Measurements from ENCODE around the gene TMEM95. TPM values are rescaled to one million over a fixed set of nuclear protein-coding genes. Genes with fewer than 3 reads are reported as not detected.
A peak's percentile ranks its signal among the peaks of the same experiment; 100 is the strongest.

TMEM95 gene
- total RNA-seq, 1 donor from 2014 or later: not detected

GRCh38 chr17:7394452-7395191 lies 39.7 kb downstream of the TMEM95 start, which contains the start of gene PLSCR3:
TSS of gene PLSCR3 (minus strand) at chr17:7394525. CDS start at chr17:7394110, 415 bp downstream.
- ATAC-seq (peak; percentile 96), DNase-seq (peak; percentile 95)
- intact Hi-C loops (cut with micrococcal nuclease): no loop called here

GRCh38 chr17:7396147-7396546 lies 41.2 kb downstream of the TMEM95 start:
- intact Hi-C loops (cut with micrococcal nuclease): no loop called here
- DNase-seq (no peak), ATAC-seq (no peak)

DNA sequence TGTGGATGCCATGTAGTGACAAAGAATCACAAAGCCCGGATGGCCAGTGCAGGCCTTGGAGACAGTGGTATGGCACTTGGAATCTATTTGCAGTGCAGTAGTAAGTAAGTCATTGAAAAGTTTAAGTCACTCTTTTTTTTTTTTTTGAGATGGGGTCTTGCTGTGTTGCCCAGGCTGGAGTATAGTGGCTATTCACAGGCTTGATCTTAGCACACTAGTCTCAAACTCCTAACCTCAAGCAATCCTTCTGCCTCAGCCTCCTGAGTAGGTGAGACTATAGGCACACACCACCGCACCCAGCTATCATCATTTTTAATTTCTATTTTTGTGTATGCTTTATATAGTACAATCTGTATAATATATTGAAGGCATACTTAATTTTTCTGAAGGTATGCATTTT lies 43.7 kb downstream of the TMEM95 start:
- no peak for ATAC-seq
- no peak for DNase-seq
- intact Hi-C loops (cut with micrococcal nuclease): no loop called here

GRCh38 chr17:7403043-7403726 lies 48.2 kb downstream of the TMEM95 start:
- intact Hi-C loops (cut with micrococcal nuclease): no loop called here
- ATAC-seq (peak; percentile 21), DNase-seq (peak; percentile 80)

- ATAC-seq: peak; percentile 61
- DNase-seq: no peak
- intact Hi-C loops (cut with micrococcal nuclease): no loop called here
Observed at GRCh38 chr17:7403727-7403976, 48.7 kb downstream of the TMEM95 start.

- intact Hi-C loops (cut with micrococcal nuclease): no loop called here
- DNase-seq (peak; percentile 98), ATAC-seq (peak; percentile 94)
Observed at GRCh38 chr17:7403977-7404736, 49.2 kb downstream of the TMEM95 start, which contains the start of gene TMEM256. TSS of gene TMEM256 (minus strand) at chr17:7404097. CDS start at chr17:7404084, 13 bp downstream.

GRCh38 chr17:7404737-7405349 lies 49.9 kb downstream of the TMEM95 start:
- DNase-seq (peak; percentile 85), ATAC-seq (peak; percentile 57)
- intact Hi-C loops (cut with micrococcal nuclease): no loop called here

GRCh38 chr17:7405350-7406234 lies 50.6 kb downstream of the TMEM95 start:
- DNase-seq (peak; percentile 48), ATAC-seq (no peak)
- intact Hi-C loops (cut with micrococcal nuclease): no loop called here

DNA sequence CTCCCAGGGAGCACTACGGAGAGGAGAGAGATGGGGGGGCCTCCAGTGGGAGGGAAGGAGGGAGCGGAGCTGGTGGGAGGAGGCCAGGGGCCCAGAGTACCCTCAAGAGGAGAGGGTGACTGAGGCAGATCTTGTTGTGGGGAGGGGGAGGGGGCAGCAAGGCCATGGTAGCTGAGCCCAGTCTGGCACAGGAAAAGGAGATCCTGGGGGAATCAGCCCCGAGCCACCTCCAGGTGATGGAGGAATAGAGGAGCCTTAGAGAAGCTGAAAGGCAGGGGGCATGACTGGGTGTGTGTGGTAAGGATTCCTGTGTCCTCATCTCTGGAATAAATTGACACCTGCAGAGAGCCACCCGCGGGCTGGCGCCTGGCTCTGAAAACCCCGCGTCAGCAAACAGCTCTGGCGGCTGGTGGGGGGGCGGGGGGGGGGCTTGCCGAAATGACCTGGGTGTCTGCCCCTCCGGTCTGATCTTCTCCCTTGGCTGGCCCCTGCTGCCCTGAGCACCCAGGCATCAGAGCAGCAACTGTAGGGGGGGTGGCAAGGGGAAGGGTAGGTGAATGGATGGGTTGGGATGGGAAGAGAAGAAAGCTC lies 51.4 kb downstream of the TMEM95 start:
- no peak for ATAC-seq
- intact Hi-C loops (cut with micrococcal nuclease): no loop called here
- DNase-seq: no peak

Other genes starting within 250 kb of the TMEM95 start
- gene ASGR2, start 240.3 kb upstream of the TMEM95 start, total RNA-seq: 0.30 TPM
- gene ASGR1, start 175.8 kb upstream of the TMEM95 start, total RNA-seq: 0.30 TPM
- 21.3 TPM for gene DLG4, start 135.3 kb upstream of the TMEM95 start, total RNA-seq
- 2,270 TPM for gene ACADVL, start 135.2 kb upstream of the TMEM95 start, total RNA-seq
- 23.5 TPM for gene DVL2, start 120.6 kb upstream of the TMEM95 start, total RNA-seq
- gene PHF23, start 115.7 kb upstream of the TMEM95 start, total RNA-seq: 29.4 TPM
- gene GABARAP, start 112.7 kb upstream of the TMEM95 start, total RNA-seq: 456 TPM
- 122 TPM for gene CTDNEP1, start 103.4 kb upstream of the TMEM95 start, total RNA-seq
- 85.3 TPM for gene ELP5, start 102.9 kb upstream of the TMEM95 start, total RNA-seq
- gene CLDN7, start 92.7 kb upstream of the TMEM95 start, total RNA-seq: 1.8 TPM
- 170 TPM for gene SLC2A4, start 73.4 kb upstream of the TMEM95 start, total RNA-seq
- 0.77 TPM for gene YBX2, start 60.5 kb upstream of the TMEM95 start, total RNA-seq
- gene EIF5A, start 47.5 kb upstream of the TMEM95 start, total RNA-seq: 311 TPM
- gene GPS2, start 39.8 kb upstream of the TMEM95 start, total RNA-seq: 75.0 TPM
- gene NEURL4, start 25.8 kb upstream of the TMEM95 start, total RNA-seq: 34.7 TPM
- gene ACAP1, start 18.6 kb upstream of the TMEM95 start, total RNA-seq: 17.3 TPM
- gene KCTD11, start 3.0 kb upstream of the TMEM95 start, total RNA-seq: 3.6 TPM
- gene TNK1, start 25.9 kb downstream of the TMEM95 start, total RNA-seq: 2.2 TPM
- gene PLSCR3, start 39.4 kb downstream of the TMEM95 start, total RNA-seq: 16.1 TPM
- 53.5 TPM for gene TMEM256, start 48.9 kb downstream of the TMEM95 start, total RNA-seq
- gene NLGN2, start 52.7 kb downstream of the TMEM95 start, total RNA-seq: 6.5 TPM
- not detected for gene SPEM1, start 65.2 kb downstream of the TMEM95 start, total RNA-seq
- not detected for gene SPEM2, start 70.5 kb downstream of the TMEM95 start, total RNA-seq
- gene SPEM3, start 73.7 kb downstream of the TMEM95 start, total RNA-seq: not detected
- gene TMEM102, start 80.3 kb downstream of the TMEM95 start, total RNA-seq: 2.1 TPM
- 13.8 TPM for gene FGF11, start 84.4 kb downstream of the TMEM95 start, total RNA-seq
- gene CHRNB1, start 89.9 kb downstream of the TMEM95 start, total RNA-seq: 9.6 TPM
- gene ZBTB4, start 124.5 kb downstream of the TMEM95 start, total RNA-seq: 70.9 TPM
- gene SLC35G6, start 126.3 kb downstream of the TMEM95 start, total RNA-seq: not detected
- 39.1 TPM for gene POLR2A, start 129.2 kb downstream of the TMEM95 start, total RNA-seq
- 36.9 TPM for gene TNFSF12, start 193.9 kb downstream of the TMEM95 start, total RNA-seq
- 8.5 TPM for gene TNFSF13, start 203.6 kb downstream of the TMEM95 start, total RNA-seq
- 32.8 TPM for gene SENP3, start 206.8 kb downstream of the TMEM95 start, total RNA-seq
- gene CD68, start 224.5 kb downstream of the TMEM95 start, total RNA-seq: 26.6 TPM
- gene MPDU1, start 228.7 kb downstream of the TMEM95 start, total RNA-seq: 28.0 TPM
- gene SOX15, start 234.9 kb downstream of the TMEM95 start, total RNA-seq: 1.2 TPM

Data from left ventricle myocardium superior (tissue), 1 donor.